H9 (cell line): Measurements from ENCODE around the gene PLXNB2. TPM values are rescaled to one million over a fixed set of nuclear protein-coding genes. Genes with fewer than 3 reads are reported as not detected.
A peak's percentile ranks its signal among the peaks of the same experiment; 100 is the strongest.

Source experiments
- DNase-seq: peaks from one replicate; pipeline ENCODE4 v3.0.0-alpha.2; 2017
- H2AFZ ChIP-seq: one replicate; pipeline ENCODE4 v1.6.1; 2013; ENCODE audit warnings: mild to moderate bottlenecking, low read length, control low read depth, moderate library complexity
- H2AK5ac ChIP-seq: 2 replicates; pipeline ENCODE4 v1.6.1; 2013; ENCODE audit warnings: low read length, control low read depth, mixed read lengths; ENCODE audit not compliant: insufficient read length
- H2BK120ac ChIP-seq: one replicate; pipeline ENCODE4 v1.6.1; 2013; ENCODE audit warnings: low read depth, mild to moderate bottlenecking, low read length, control low read depth, inconsistent platforms; ENCODE audit not compliant: poor library complexity, severe bottlenecking
- H2BK12ac ChIP-seq: 2 replicates; pipeline ENCODE4 v1.6.1; 2013; ENCODE audit warnings: low read length, control low read depth, mixed read lengths, low read depth; ENCODE audit not compliant: insufficient read length
- H2BK15ac ChIP-seq: 2 replicates; pipeline ENCODE4 v1.6.1; 2013; ENCODE audit warnings: low read depth, low read length, control low read depth
- H2BK20ac ChIP-seq: one replicate; pipeline ENCODE4 v1.6.1; 2013; ENCODE audit warnings: low read depth, mild to moderate bottlenecking, low read length, control low read depth, inconsistent platforms; ENCODE audit not compliant: poor library complexity, severe bottlenecking
- H2BK5ac ChIP-seq: 2 replicates; pipeline ENCODE4 v1.6.1; 2013; ENCODE audit warnings: low read length, control low read depth, mixed read lengths; ENCODE audit not compliant: insufficient read length
- H3K14ac ChIP-seq: 2 replicates; pipeline ENCODE4 v1.6.1; 2013; ENCODE audit warnings: low read length, control low read depth; ENCODE audit not compliant: insufficient read depth
- H3K18ac ChIP-seq: 2 replicates; pipeline ENCODE4 v1.6.1; 2013; ENCODE audit warnings: low read depth, mild to moderate bottlenecking, mixed read lengths, low read length, control low read depth; ENCODE audit not compliant: insufficient read length
- H3K23ac ChIP-seq: 2 replicates; pipeline ENCODE4 v1.6.1; 2013; ENCODE audit warnings: low read length, control low read depth, mixed read lengths, low read depth; ENCODE audit not compliant: insufficient read length
- H3K23me2 ChIP-seq: 2 replicates; pipeline ENCODE4 v1.6.1; 2013; ENCODE audit warnings: low read depth, mild to moderate bottlenecking, mixed read lengths, low read length, control low read depth; ENCODE audit not compliant: insufficient read length, poor library complexity, severe bottlenecking
- H3K27ac ChIP-seq: 2 replicates; pipeline ENCODE4 v1.5.1; 2013; ENCODE audit warnings: low read length, control low read depth, mixed read lengths, low read depth; ENCODE audit not compliant: insufficient read length
- H3K27me3 ChIP-seq: 2 replicates; pipeline ENCODE4 v1.6.1; 2013; ENCODE audit warnings: low read length, control low read depth, inconsistent platforms; ENCODE audit not compliant: insufficient read depth
- H3K4ac ChIP-seq: 2 replicates; pipeline ENCODE4 v1.6.1; 2013; ENCODE audit warnings: low read depth, mild to moderate bottlenecking, control low read depth, inconsistent platforms, low read length, moderate library complexity
- H3K4me1 ChIP-seq: 2 replicates; pipeline ENCODE4 v1.6.1; 2013; ENCODE audit warnings: low read length, control low read depth, inconsistent platforms; ENCODE audit not compliant: insufficient read depth
- H3K4me2 ChIP-seq: 2 replicates; pipeline ENCODE4 v1.6.1; 2013; ENCODE audit warnings: low read length, control low read depth, mixed read lengths; ENCODE audit not compliant: insufficient read length, insufficient read depth
- H3K56ac ChIP-seq: 2 replicates; pipeline ENCODE4 v1.6.1; 2013; ENCODE audit warnings: low read depth, mild to moderate bottlenecking, mixed read lengths, low read length, control low read depth; ENCODE audit not compliant: insufficient read length
- H3K79me1 ChIP-seq: 2 replicates; pipeline ENCODE4 v1.6.1; 2013; ENCODE audit warnings: low read depth, mild to moderate bottlenecking, moderate library complexity, low read length, control low read depth, inconsistent platforms; ENCODE audit not compliant: insufficient read depth, poor library complexity, severe bottlenecking
- H3K79me2 ChIP-seq: 2 replicates; pipeline ENCODE4 v1.6.1; 2013; ENCODE audit warnings: low read length, control low read depth, inconsistent platforms; ENCODE audit not compliant: insufficient read depth
- H3K9ac ChIP-seq: 2 replicates; pipeline ENCODE4 v1.6.1; 2013; ENCODE audit warnings: low read length, control low read depth, mixed read lengths; ENCODE audit not compliant: insufficient read length; ENCODE audit errors: extremely low read depth
- H3K9me3 ChIP-seq: one replicate; pipeline ENCODE4 v1.6.1; 2013; ENCODE audit warnings: low read depth, low read length, inconsistent platforms; ENCODE audit not compliant: control insufficient read depth
- H3T11ph ChIP-seq: one replicate; pipeline ENCODE4 v1.6.1; 2013; ENCODE audit warnings: mild to moderate bottlenecking, low read length, control low read depth, inconsistent platforms
- H4K20me1 ChIP-seq: one replicate; pipeline ENCODE4 v1.6.1; 2013; ENCODE audit not compliant: control insufficient read depth, insufficient read length, insufficient read depth
- H4K5ac ChIP-seq: 2 replicates; pipeline ENCODE4 v1.6.1; 2013; ENCODE audit warnings: low read depth, mild to moderate bottlenecking, mixed read lengths, low read length, control low read depth; ENCODE audit not compliant: insufficient read length
- H4K8ac ChIP-seq: replicated peaks from 2 replicates; pipeline ENCODE4 v1.6.1; 2013; ENCODE audit warnings: low read length, control low read depth, mixed read lengths, low read depth; ENCODE audit not compliant: insufficient read length
- H4K91ac ChIP-seq: 2 replicates; pipeline ENCODE4 v1.6.1; 2013; ENCODE audit warnings: low read depth, mild to moderate bottlenecking, moderate library complexity, mixed read lengths, low read length, control low read depth; ENCODE audit not compliant: insufficient read length
- H3K27ac Mint-ChIP-seq, 3 experiments: 2 replicates in 2 of 3; 3 replicates in 1 of 3; pipeline ENCODE4 v1.8.0; 2020 to 2021; ENCODE audit warnings: mixed read lengths in 3 of 3, mild to moderate bottlenecking in 1 of 3, moderate library complexity in 1 of 3
- H3K27me3 Mint-ChIP-seq: 2 replicates; pipeline ENCODE4 v1.8.0; 2021; ENCODE audit warnings: low read depth, mild to moderate bottlenecking, moderate library complexity, mixed read lengths
- H3K36me3 Mint-ChIP-seq, 3 experiments: 2 replicates in 2 of 3; 3 replicates in 1 of 3; pipeline ENCODE4 v1.8.0; 2020 to 2021; ENCODE audit warnings: low read depth in 3 of 3, mixed read lengths in 3 of 3; ENCODE audit not compliant: insufficient read depth in 1 of 3
- H3K4me1 Mint-ChIP-seq, 2 experiments: 2 replicates each; pipeline ENCODE4 v1.8.0; 2020; ENCODE audit warnings: mixed read lengths in 2 of 2
- H3K4me3 Mint-ChIP-seq, 2 experiments: 2 replicates in 1 of 2; 3 replicates in 1 of 2; pipeline ENCODE4 v1.8.0; 2020 to 2021; ENCODE audit warnings: mild to moderate bottlenecking in 2 of 2, mixed read lengths in 2 of 2, moderate library complexity in 1 of 2
- H3K9me3 Mint-ChIP-seq, 2 experiments: 2 replicates in 1 of 2; 3 replicates in 1 of 2; pipeline ENCODE4 v1.8.0; 2020; ENCODE audit warnings: mild to moderate bottlenecking in 2 of 2, mixed read lengths in 2 of 2, moderate library complexity in 1 of 2
- WGBS: extraction: QIAGEN DNeasy Blood & Tissue Kit; methylation state at CpG from one replicate; pipeline ENCODE4 v1.1.7; 2013; ENCODE audit warnings: missing lambda C conversion rate, low lambda C conversion rate, mixed read lengths; ENCODE audit not compliant: insufficient read length; ENCODE audit errors: extremely low coverage; 5-methylcytosine and 5-hydroxymethylcytosine counted together
- total RNA-seq: library from RNA; stranded (reverse); gene quantifications from 2 replicates; pipeline ENCODE4 v1.2.1, GENCODE V29; 2021
- TF ChIP-seq, protein P1 (sequence below): fragments of 200-600 bp; sonication (generic); conservative IDR thresholded peaks from 3 replicates; pipeline ENCODE4 v1.8.0; 2021; ENCODE audit warnings: antibody characterized with exemption, mild to moderate bottlenecking

Gene PLXNB2
- total RNA-seq, 1 experiment from 2014 or later = 87.6 TPM

DNA sequence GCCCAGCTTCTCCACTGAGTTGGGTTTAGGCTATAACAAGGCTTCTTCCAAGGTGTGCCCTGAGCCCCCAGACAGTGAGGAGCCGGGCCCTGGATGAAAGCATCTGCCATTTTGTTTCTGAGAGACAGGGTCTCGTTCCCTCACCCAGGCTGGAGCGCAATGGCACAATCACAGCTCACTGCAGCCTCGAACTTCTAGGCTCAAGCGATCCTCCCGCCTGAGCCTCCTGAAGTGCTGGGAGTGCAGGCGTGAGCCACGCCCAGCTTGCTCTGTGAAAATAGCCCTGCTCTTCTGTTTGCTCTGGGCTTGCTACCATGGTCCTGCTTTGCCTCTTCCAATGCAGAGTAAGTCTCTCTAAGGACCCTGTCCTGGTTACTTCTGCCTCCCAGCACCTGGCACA, 12.7 kb upstream of the PLXNB2 start:
- Histone ChIP-seq H3K18ac (no peak overlapping the region), H3K4ac (no peak overlapping the region), H3K9me3 (no peaks in the 10 kb centered on the region), H3K9ac (no peak overlapping the region), H3K27ac (no peak overlapping the region), H3K23ac (no peak overlapping the region), H3K14ac (no peak overlapping the region), H2AFZ (no peak overlapping the region), H3T11ph (no peak overlapping the region), H4K91ac (no peak overlapping the region), H2BK120ac (no peak overlapping the region), H4K20me1 (peaks cover 2% of the 10 kb centered on the region), H4K8ac (no peak overlapping the region), H2BK20ac (no peak overlapping the region), H3K4me1 (no peaks in the 10 kb centered on the region), H2AK5ac (no peak overlapping the region), H3K79me1 (no peaks in the 10 kb centered on the region), H3K23me2 (no peaks in the 10 kb centered on the region), H2BK15ac (no peak overlapping the region), H3K4me2 (no peak overlapping the region), H4K5ac (no peak overlapping the region), H2BK12ac (no peak overlapping the region), H3K27me3 (no peaks in the 10 kb centered on the region), H3K56ac (no peak overlapping the region), H2BK5ac (no peak overlapping the region), H3K79me2 (no peaks in the 10 kb centered on the region)
- DNase-seq = no peak
- Mint-ChIP-seq H3K36me3 (no peaks in the 10 kb centered on the region), H3K4me1 (no peaks in the 10 kb centered on the region), H3K27ac (peak overlapping the region in 1 of 3 experiments; percentile 34; a peak in 1 of 7 replicates), H3K27me3 (peaks cover 33% of the 10 kb centered on the region), H3K4me3 (no peak overlapping the region), H3K9me3 (no peaks in the 10 kb centered on the region)
- TF ChIP-seq, protein P1, sequence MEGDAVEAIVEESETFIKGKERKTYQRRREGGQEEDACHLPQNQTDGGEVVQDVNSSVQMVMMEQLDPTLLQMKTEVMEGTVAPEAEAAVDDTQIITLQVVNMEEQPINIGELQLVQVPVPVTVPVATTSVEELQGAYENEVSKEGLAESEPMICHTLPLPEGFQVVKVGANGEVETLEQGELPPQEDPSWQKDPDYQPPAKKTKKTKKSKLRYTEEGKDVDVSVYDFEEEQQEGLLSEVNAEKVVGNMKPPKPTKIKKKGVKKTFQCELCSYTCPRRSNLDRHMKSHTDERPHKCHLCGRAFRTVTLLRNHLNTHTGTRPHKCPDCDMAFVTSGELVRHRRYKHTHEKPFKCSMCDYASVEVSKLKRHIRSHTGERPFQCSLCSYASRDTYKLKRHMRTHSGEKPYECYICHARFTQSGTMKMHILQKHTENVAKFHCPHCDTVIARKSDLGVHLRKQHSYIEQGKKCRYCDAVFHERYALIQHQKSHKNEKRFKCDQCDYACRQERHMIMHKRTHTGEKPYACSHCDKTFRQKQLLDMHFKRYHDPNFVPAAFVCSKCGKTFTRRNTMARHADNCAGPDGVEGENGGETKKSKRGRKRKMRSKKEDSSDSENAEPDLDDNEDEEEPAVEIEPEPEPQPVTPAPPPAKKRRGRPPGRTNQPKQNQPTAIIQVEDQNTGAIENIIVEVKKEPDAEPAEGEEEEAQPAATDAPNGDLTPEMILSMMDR = no peak
- no CpG with 5 or more reads among the region's 8 CpGs for WGBS
